GM20000 (cell line): ENCODE results near the gene SLC25A22.
A peak's percentile ranks its signal among the peaks of the same experiment; 100 is the strongest.

ENCODE experiments used
- DNase-seq: peaks from one replicate; pipeline ENCODE4 v3.0.0; 2012; ENCODE audit warnings: low spot score
- TF ChIP-seq, protein P1 (sequence below): IDR thresholded peaks from 2 replicates; pipeline ENCODE4 v1.5.1; 2012; ENCODE audit warnings: mild to moderate bottlenecking, control low read depth; ENCODE audit errors: extremely low read depth, missing control alignments

The SLC25A22 gene

GRCh38 chr11:819943-820649 lies 22.0 kb upstream of the SLC25A22 start:
- DNase-seq, result peak; percentile 94
- TF ChIP-seq, protein P1, sequence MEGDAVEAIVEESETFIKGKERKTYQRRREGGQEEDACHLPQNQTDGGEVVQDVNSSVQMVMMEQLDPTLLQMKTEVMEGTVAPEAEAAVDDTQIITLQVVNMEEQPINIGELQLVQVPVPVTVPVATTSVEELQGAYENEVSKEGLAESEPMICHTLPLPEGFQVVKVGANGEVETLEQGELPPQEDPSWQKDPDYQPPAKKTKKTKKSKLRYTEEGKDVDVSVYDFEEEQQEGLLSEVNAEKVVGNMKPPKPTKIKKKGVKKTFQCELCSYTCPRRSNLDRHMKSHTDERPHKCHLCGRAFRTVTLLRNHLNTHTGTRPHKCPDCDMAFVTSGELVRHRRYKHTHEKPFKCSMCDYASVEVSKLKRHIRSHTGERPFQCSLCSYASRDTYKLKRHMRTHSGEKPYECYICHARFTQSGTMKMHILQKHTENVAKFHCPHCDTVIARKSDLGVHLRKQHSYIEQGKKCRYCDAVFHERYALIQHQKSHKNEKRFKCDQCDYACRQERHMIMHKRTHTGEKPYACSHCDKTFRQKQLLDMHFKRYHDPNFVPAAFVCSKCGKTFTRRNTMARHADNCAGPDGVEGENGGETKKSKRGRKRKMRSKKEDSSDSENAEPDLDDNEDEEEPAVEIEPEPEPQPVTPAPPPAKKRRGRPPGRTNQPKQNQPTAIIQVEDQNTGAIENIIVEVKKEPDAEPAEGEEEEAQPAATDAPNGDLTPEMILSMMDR, result no peak

DNA sequence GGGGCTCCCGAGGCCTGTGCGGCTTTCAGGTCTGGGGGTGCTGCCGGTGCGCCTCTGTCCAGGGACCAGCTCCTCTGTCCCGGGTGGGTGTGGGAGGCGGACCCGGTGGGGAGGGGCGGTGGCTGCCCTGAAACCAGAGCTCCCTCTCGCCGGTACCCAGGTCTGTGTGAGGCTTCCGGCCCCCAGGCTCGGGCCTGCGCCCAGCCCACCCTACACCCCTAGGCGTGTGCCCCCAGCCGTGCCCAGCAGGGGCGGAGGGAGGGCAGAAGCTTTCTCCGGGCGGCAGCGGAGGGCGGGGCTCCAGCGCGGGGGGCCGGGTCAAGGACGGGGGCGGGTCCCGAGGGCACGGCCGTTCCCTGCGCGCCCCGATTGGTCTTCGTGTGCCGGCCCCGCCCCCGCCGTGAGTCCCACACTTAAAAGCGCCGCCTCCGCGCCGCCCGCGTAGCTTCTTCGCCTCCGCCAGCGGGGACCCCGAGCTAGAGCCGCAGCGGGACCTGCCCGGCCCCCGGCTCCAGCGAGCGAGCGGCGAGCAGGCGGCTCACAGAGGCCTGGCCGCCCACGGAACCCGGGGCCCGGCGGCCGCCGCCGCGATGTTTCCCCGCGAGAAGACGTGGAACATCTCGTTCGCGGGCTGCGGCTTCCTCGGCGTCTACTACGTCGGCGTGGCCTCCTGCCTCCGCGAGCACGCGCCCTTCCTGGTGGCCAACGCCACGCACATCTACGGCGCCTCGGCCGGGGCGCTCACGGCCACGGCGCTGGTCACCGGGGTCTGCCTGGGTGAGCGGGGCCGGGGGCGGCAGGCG lies 21.2 kb upstream of the SLC25A22 start:
- TF ChIP-seq, protein P1, result no peak
- DNase-seq, result peak; percentile 97

- TF ChIP-seq, protein P1, result no peak
- DNase-seq, result no peak
Measured at GRCh38 chr11:818396-819128, 20.5 kb upstream of the SLC25A22 start, which contains the start of gene PNPLA2. TSS of gene PNPLA2 (plus strand) at chr11:818914. CDS start at chr11:819719, 805 bp downstream.

GRCh38 chr11:816433-816779 lies 18.3 kb upstream of the SLC25A22 start:
- no peak for DNase-seq
- TF ChIP-seq, protein P1, result no peak

GRCh38 chr11:815675-816432 lies 17.8 kb upstream of the SLC25A22 start:
- TF ChIP-seq, protein P1, result no peak
- DNase-seq, result no peak

GRCh38 chr11:813456-814096 lies 15.5 kb upstream of the SLC25A22 start:
- DNase-seq, result no peak
- TF ChIP-seq, protein P1, result no peak
